ENCODE results near the gene CYP1A2. TPM values are rescaled to one million over a fixed set of nuclear protein-coding genes. Genes with fewer than 3 reads are reported as not detected.

The CYP1A2 gene
- total RNA-seq, 6 donors from 2014 or later: 0.15 to 0.80 TPM; not detected in 4

GRCh38 chr15:74763416-74763815 lies 14.8 kb downstream of the CYP1A2 start:
- Histone ChIP-seq H3K4me1 (peaks cover 11 to 17% (median 12%) of the 10 kb centered on the region in 4 donors), H3K27me3 (no peaks in the 10 kb centered on the region), H3K9me3 (no peaks in the 10 kb centered on the region), H3K27ac (peak overlapping the region; percentile 15 to 79 (median 64)), H3K4me3 (no peak overlapping the region), H3K36me3 (no peaks in the 10 kb centered on the region)
- DNase-seq (peak in 1 of 2 donors; percentile 59), ATAC-seq (ENCODE audit: low FRiP score in 2 of 2) (peak; percentile 31 to 47)
- peak in 1 of 4 donors; percentile 67 for TF ChIP-seq EP300 (IDR thresholded peaks at IDR 0.05)
- no peak for TF ChIP-seq POLR2AphosphoS5 (IDR thresholded peaks at IDR 0.05)
- 68 to 92% methylated on average over 14 to 15 of the region's 15 CpGs for WGBS, 2 donors

GRCh38 chr15:74767167-74768098 lies 18.8 kb downstream of the CYP1A2 start:
- no peak for ATAC-seq (ENCODE audit: low FRiP score in 2 of 2)

GRCh38 chr15:74768099-74768770 lies 19.6 kb downstream of the CYP1A2 start:
- no peaks in the 10 kb centered on the region for H3K27me3 ChIP-seq
- peak overlapping the region in 1 of 4 donors; percentile 26 for H3K27ac ChIP-seq
- WGBS, 2 donors: 29 to 31% methylated on average over 15 of the region's 15 CpGs
- no peaks in the 10 kb centered on the region for H3K36me3 ChIP-seq
- ATAC-seq (ENCODE audit: low FRiP score in 2 of 2) (no peak), DNase-seq (no peak)
- H3K4me3 ChIP-seq: peak overlapping the region in 1 of 4 donors; percentile 15
- peaks cover 4 to 25% (median 11%) of the 10 kb centered on the region in 4 donors for H3K4me1 ChIP-seq
- no peaks in the 10 kb centered on the region for H3K9me3 ChIP-seq
- TF ChIP-seq POLR2AphosphoS5 (IDR thresholded peaks at IDR 0.05) (no peak), EP300 (IDR thresholded peaks at IDR 0.05) (no peak), CTCF (IDR thresholded peaks at IDR 0.05) (no peak), POLR2A (IDR thresholded peaks at IDR 0.05) (no peak)

More at GRCh38 chr15:74767167-74768098, 18.8 kb downstream of the CYP1A2 start:
- no peak for DNase-seq
- H3K36me3 ChIP-seq: no peaks in the 10 kb centered on the region
- H3K27me3 ChIP-seq: no peaks in the 10 kb centered on the region
- H3K4me1 ChIP-seq: peaks cover 12 to 32% (median 18%) of the 10 kb centered on the region in 4 donors
- no peaks in the 10 kb centered on the region for H3K9me3 ChIP-seq
- TF ChIP-seq POLR2A (IDR thresholded peaks at IDR 0.05) (no peak), CTCF (IDR thresholded peaks at IDR 0.05) (no peak)
- H3K27ac ChIP-seq: peak overlapping the region in 1 of 4 donors; percentile 26
- WGBS, 2 donors: 75 to 82% methylated on average over 11 to 14 of the region's 14 CpGs
- H3K4me3 ChIP-seq: no peak overlapping the region

- TF ChIP-seq POLR2A (IDR thresholded peaks at IDR 0.05) (no peak), POLR2AphosphoS5 (IDR thresholded peaks at IDR 0.05) (no peak), CTCF (IDR thresholded peaks at IDR 0.05) (peak; percentile 73 to 88 (median 84))
- ATAC-seq (ENCODE audit: low FRiP score in 2 of 2): peak; percentile 71 to 83
- H3K27me3 ChIP-seq: no peaks in the 10 kb centered on the region
- peak overlapping the region in 1 of 4 donors; percentile 26 for H3K27ac ChIP-seq
- H3K9me3 ChIP-seq: no peaks in the 10 kb centered on the region
- WGBS, 2 donors: 4 to 5% methylated on average over 9 of the region's 9 CpGs
- DNase-seq: peak in 1 of 2 donors; percentile 80
- H3K36me3 ChIP-seq: no peaks in the 10 kb centered on the region
- H3K4me1 ChIP-seq: peaks cover 4 to 18% (median 10%) of the 10 kb centered on the region in 4 donors
- H3K4me3 ChIP-seq: peak overlapping the region in 1 of 4 donors; percentile 15
Measured at GRCh38 chr15:74768771-74769342, 20.2 kb downstream of the CYP1A2 start.

Measured in upper lobe of left lung (tissue), 6 donors.